Suprapubic skin (tissue), 4 donors: ENCODE measurements around the gene TRAF3. TPM values are rescaled to one million over a fixed set of nuclear protein-coding genes. Genes with fewer than 3 reads are reported as not detected.
"Not testable (repeated sequence)": the region's sequence is repeated elsewhere in the genome, so short reads cannot be mapped to it uniquely, and the experiment has no call there.

Experiments
- DNase-seq, 2 donors: peaks; one replicate each; pipeline ENCODE4 v3.0.0-alpha.2; 2019; ENCODE audit warnings: low spot score in 2 of 2
- H3K27ac ChIP-seq: fragments of 200-600 bp; sonication (generic); one replicate; pipeline ENCODE4 v1.5.1; 2019
- H3K27me3 ChIP-seq: fragments of 200-600 bp; sonication (generic); one replicate; pipeline ENCODE4 v1.5.1; 2019
- H3K36me3 ChIP-seq: fragments of 200-600 bp; sonication (generic); one replicate; pipeline ENCODE4 v1.5.1; 2019
- H3K4me1 ChIP-seq: fragments of 200-600 bp; sonication (generic); one replicate; pipeline ENCODE4 v1.5.1; 2019
- H3K4me3 ChIP-seq: fragments of 200-600 bp; sonication (generic); one replicate; pipeline ENCODE4 v1.5.1; 2019; ENCODE audit warnings: mild to moderate bottlenecking
- H3K9me3 ChIP-seq: fragments of 200-600 bp; sonication (generic); one replicate; pipeline ENCODE4 v1.5.1; 2019
- EP300 ChIP-seq: sonication (generic); formaldehyde crosslinking; IDR thresholded peaks from one replicate; pipeline ENCODE4 v1.6.1; 2017; ENCODE audit warnings: antibody characterized with exemption
- POLR2A ChIP-seq, 2 donors: fragments of 450-650 bp; IDR thresholded peaks; one replicate each; pipeline ENCODE4 v1.6.1; 2017; ENCODE audit warnings: antibody characterized with exemption in 2 of 2, mild to moderate bottlenecking in 2 of 2, moderate library complexity in 2 of 2
- POLR2AphosphoS5 ChIP-seq, 3 donors: sonication (generic); formaldehyde crosslinking; IDR thresholded peaks; one replicate each; pipeline ENCODE4 v1.6.1; 2017; ENCODE audit warnings: antibody characterized with exemption in 3 of 3
- WGBS: methylation state at CpG from one replicate; pipeline ENCODE4 v1.1.5; 2018; 5-methylcytosine and 5-hydroxymethylcytosine counted together
- total RNA-seq, 4 donors: library from RNA; depleted of rRNA; stranded (reverse); fragments of >200 nt; gene quantifications; one replicate each; pipeline ENCODE4 v1.1.0, GENCODE V29; 2016
- TF ChIP-seq, protein P1 (sequence below), 2 donors: fragments of 200-600 bp in 1 of 2; fragments of 450-650 bp in 1 of 2; sonication (generic) in 1 of 2; IDR thresholded peaks; one replicate each; pipeline ENCODE4 v1.5.1; 2016 to 2019; ENCODE audit warnings: antibody characterized with exemption in 2 of 2, mild to moderate bottlenecking in 1 of 2, moderate library complexity in 1 of 2

The TRAF3 gene
- total RNA-seq, 4 donors from 2014 or later = 8.7 to 22.8 (median 14.2) TPM

DNA sequence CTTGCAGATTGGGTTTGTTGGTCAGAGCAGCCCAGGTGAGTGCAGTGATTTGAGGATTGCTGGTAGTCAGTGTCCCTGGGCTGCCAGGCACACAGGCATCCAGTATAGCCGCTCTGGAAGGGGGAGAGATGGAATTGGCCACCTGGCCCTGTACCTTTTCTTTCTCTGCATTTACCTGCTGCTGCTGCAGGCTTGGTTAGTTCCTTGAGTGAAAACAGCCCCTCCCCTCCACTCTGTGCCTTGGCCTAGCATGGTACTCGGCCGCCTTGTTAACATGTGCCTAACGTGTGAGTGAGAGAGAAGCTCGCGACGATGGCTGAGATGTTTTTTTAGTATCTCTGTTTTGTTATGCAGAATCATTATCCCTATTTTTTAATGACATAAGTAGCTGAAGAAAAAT, 95.9 kb downstream of the TRAF3 start:
- peaks cover 62% of the 10 kb centered on the region for H3K36me3 ChIP-seq
- 98% methylated on average over 7 of the region's 7 CpGs for whole genome bisulfite sequencing
- H3K27me3 ChIP-seq = no peaks in the 10 kb centered on the region
- H3K4me3 ChIP-seq = no peak overlapping the region
- H3K4me1 ChIP-seq = no peaks in the 10 kb centered on the region
- H3K27ac ChIP-seq = no peak overlapping the region
- no peak for DNase-seq
- TF ChIP-seq POLR2A (IDR thresholded peaks at IDR 0.05) (no peak), EP300 (no peak), POLR2AphosphoS5 (IDR thresholded peaks at IDR 0.05) (no peak)
- TF ChIP-seq, protein P1, sequence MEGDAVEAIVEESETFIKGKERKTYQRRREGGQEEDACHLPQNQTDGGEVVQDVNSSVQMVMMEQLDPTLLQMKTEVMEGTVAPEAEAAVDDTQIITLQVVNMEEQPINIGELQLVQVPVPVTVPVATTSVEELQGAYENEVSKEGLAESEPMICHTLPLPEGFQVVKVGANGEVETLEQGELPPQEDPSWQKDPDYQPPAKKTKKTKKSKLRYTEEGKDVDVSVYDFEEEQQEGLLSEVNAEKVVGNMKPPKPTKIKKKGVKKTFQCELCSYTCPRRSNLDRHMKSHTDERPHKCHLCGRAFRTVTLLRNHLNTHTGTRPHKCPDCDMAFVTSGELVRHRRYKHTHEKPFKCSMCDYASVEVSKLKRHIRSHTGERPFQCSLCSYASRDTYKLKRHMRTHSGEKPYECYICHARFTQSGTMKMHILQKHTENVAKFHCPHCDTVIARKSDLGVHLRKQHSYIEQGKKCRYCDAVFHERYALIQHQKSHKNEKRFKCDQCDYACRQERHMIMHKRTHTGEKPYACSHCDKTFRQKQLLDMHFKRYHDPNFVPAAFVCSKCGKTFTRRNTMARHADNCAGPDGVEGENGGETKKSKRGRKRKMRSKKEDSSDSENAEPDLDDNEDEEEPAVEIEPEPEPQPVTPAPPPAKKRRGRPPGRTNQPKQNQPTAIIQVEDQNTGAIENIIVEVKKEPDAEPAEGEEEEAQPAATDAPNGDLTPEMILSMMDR (IDR thresholded peaks at IDR 0.05) = no peak
- no peaks in the 10 kb centered on the region for H3K9me3 ChIP-seq

DNA sequence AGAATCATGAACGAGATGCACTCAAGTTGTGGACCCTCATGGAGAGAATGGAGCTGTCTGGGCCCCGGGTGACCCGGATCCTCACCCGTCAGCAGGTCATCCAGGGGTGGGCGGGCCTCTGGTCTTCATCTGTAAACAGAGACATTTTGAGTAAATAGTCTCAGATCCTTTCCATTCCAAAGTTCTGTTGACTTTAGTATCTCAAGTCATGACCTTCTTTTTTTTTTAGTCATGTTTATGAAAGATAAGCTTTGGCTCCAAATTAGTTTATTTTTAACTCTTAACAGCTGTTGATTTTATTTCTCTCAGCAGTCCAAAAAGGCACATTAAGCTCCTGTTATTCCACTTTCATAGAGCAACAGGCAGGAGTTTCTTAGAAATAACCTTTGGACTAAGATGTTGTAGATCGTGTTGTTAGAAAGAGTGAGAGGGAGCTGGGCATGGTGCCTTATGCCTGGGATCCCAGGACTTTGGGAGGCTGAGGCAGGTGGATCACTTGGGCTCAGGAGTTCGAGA, 96.4 kb downstream of the TRAF3 start:
- Histone ChIP-seq H3K9me3 (no peaks in the 10 kb centered on the region), H3K4me3 (no peak overlapping the region), H3K36me3 (peaks cover 62% of the 10 kb centered on the region), H3K4me1 (no peaks in the 10 kb centered on the region), H3K27me3 (no peaks in the 10 kb centered on the region), H3K27ac (no peak overlapping the region)
- no peak for DNase-seq
- 87% methylated on average over 7 of the region's 7 CpGs for WGBS
- TF ChIP-seq POLR2A (IDR thresholded peaks at IDR 0.05) (no peak), POLR2AphosphoS5 (IDR thresholded peaks at IDR 0.05) (no peak), EP300 (no peak)
- TF ChIP-seq, protein P1 (IDR thresholded peaks at IDR 0.05) = no peak

DNA sequence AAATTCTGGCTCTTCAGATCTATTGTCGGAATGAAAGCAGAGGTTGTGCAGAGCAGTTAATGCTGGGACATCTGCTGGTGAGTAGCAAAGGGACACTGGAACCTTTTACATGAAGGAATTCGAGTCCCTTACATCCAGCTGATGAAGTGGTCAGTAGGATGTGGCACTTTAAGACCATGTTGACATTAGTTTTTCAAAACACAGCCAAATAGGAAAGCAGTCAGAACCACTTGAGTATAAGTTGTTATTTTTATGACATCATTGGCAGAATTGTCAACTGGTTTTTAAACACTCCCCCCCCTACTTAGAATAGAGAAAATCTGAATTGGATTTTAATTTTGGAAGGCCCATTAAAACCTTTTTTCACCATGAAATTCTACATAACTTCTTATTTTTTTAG, 98.4 kb downstream of the TRAF3 start:
- no peak for DNase-seq
- H3K27ac ChIP-seq = no peak overlapping the region

DNA sequence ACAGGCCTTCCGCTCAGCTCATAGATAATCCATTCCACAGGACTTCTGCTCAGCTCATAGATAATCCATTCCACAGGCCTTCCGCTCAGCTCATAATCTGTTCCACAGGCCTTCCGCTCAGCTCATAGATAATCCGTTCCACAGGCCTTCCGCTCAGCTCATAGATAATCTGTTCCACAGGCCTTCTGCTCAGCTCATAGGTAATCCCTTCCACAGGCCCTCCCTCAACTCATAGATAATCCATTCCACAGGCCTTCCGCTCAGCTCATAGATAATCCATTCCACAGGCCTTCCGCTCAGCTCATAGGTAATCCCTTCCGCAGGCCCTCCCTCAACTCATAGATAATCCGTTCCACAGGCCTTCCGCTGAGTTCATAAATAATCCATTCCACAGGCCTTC, 100.3 kb downstream of the TRAF3 start:
- H3K27ac ChIP-seq, H3K9me3 ChIP-seq, DNase-seq, H3K4me1 ChIP-seq, H3K27me3 ChIP-seq, H3K4me3 ChIP-seq: not testable (repeated sequence)
- 98% methylated on average over 10 of the region's 10 CpGs for WGBS
- peaks cover 37% of the 10 kb centered on the region for H3K36me3 ChIP-seq

More for the DNA sequence above, 98.4 kb downstream of the TRAF3 start:
- WGBS = 95% methylated on average over 2 of the region's 2 CpGs
- no peaks in the 10 kb centered on the region for H3K4me1 ChIP-seq
- H3K36me3 ChIP-seq = peaks cover 56% of the 10 kb centered on the region
- no peaks in the 10 kb centered on the region for H3K9me3 ChIP-seq
- H3K27me3 ChIP-seq = no peaks in the 10 kb centered on the region
- TF ChIP-seq, protein P1 (IDR thresholded peaks at IDR 0.05) = no peak
- TF ChIP-seq EP300 (no peak), POLR2AphosphoS5 (IDR thresholded peaks at IDR 0.05) (no peak), POLR2A (IDR thresholded peaks at IDR 0.05) (no peak)
- no peak overlapping the region for H3K4me3 ChIP-seq

DNA sequence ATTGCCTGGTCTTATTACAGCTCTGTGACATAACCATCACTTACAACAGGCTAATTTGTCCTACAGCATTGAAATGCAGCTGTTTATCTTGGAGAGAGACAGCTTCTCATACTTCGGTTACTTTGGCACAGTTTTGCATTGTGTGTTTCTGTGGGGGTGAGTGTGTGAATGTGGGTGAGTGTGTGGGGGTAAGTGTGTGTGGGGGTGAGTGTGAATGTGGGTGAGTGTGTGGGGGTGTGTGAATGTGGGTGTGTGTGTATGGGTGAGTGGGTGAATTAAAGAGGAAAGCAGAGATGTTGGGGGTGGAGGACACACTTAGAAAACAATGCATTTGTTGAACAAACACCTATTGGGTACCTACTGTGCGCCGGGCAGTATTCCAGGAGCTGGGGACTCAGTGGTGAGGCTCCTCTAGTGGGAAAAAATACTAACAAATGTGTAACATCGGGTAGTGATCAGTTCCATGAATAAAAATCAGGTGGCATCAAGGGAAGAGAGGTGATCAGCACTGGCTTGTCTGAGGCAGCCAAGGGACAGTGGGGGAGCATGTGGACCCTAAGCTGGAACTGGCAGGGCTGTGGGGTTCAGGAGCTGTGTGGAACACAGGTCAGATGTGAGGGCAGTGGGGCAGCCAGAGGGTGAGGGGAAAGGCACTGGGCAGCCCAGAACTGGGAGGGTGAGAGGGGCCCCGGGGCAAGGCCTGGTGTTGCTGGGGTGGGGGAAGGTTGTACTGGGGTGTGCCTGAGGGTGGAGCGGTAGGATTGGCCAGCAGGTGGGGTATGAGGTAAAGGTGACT, 101.1 kb downstream of the TRAF3 start:
- Histone ChIP-seq H3K9me3 (no peaks in the 10 kb centered on the region), H3K27ac (no peak overlapping the region), H3K4me3 (no peak overlapping the region), H3K36me3 (peaks cover 31% of the 10 kb centered on the region), H3K4me1 (no peaks in the 10 kb centered on the region), H3K27me3 (no peaks in the 10 kb centered on the region)
- 90% methylated on average over 6 of the region's 6 CpGs for WGBS
- TF ChIP-seq POLR2AphosphoS5 (IDR thresholded peaks at IDR 0.05) (no peak), POLR2A (IDR thresholded peaks at IDR 0.05) (no peak), EP300 (no peak)
- DNase-seq = no peak

DNA sequence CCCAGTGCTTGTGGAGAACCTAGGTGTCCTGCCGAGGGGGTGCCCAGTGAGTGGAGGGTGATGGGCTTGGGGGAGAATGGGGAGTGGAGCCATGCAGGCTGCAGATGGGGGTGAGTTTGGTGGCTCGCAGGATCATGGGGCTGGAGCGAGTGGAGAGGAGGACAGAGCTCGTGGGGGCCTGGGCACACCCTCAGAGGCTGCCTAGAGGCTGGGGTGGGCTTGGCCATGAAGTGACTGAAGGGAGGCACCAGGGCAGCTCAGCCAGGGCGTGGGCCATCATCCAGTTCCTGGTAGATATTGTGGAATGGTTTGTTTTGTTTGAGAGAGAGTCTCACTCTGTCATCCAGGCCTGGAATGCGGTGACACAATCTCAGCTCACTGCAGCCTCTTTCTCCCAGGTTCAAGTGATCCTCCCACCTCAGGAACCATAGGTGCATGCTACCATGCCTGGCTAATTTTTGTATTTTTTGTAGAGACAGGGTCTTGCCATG, 101.8 kb downstream of the TRAF3 start:
- peaks cover 31% of the 10 kb centered on the region for H3K36me3 ChIP-seq
- no peak overlapping the region for H3K4me3 ChIP-seq
- no peaks in the 10 kb centered on the region for H3K4me1 ChIP-seq
- no peaks in the 10 kb centered on the region for H3K27me3 ChIP-seq
- WGBS = 96% methylated on average over 6 of the region's 6 CpGs
- H3K9me3 ChIP-seq = no peaks in the 10 kb centered on the region
- no peak for DNase-seq
- H3K27ac ChIP-seq = no peak overlapping the region
- TF ChIP-seq POLR2A (IDR thresholded peaks at IDR 0.05) (no peak), EP300 (no peak), POLR2AphosphoS5 (IDR thresholded peaks at IDR 0.05) (no peak)
- TF ChIP-seq, protein P1 (IDR thresholded peaks at IDR 0.05) = no peak
